Fibroblast of pulmonary artery (primary cell): ENCODE results near the gene ZNF669.

Experiments used
- DNase-seq: peaks from one replicate; pipeline ENCODE4 v3.0.0-alpha.2; 2010; ENCODE audit warnings: low read depth
- H3K4me3 ChIP-seq: replicated peaks from 2 replicates; pipeline ENCODE4 v1.5.1; 2011; ENCODE audit warnings: low read depth, mild to moderate bottlenecking, control low read depth, low read length, moderate library complexity
- TF ChIP-seq, protein P1 (sequence below): IDR thresholded peaks from 2 replicates; pipeline ENCODE4 v1.5.1; 2011; ENCODE audit warnings: mild to moderate bottlenecking, control low read depth, low read length, inconsistent platforms; ENCODE audit errors: missing control alignments

Gene ZNF669

DNA sequence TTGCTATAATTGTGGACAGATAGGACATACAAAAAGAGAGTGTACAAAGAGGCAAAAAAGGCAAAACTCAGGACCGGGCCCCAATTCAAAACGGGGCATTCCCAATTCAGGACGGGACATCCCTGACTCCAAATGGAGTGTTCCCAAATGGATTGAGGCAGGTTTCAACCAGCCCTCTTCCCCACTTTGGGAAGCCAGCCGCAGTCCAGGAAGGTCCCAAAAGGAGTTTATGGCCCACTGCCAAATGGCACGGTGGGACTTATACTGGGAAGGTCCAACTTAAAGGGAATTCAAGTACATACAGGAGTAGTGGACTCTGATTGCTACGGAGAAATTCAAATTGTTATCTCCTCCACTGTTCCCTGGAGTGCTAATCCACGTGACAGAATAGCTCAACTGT, 3.5 kb upstream of the ZNF669 start:
- DNase-seq = no peak
- TF ChIP-seq, protein P1, sequence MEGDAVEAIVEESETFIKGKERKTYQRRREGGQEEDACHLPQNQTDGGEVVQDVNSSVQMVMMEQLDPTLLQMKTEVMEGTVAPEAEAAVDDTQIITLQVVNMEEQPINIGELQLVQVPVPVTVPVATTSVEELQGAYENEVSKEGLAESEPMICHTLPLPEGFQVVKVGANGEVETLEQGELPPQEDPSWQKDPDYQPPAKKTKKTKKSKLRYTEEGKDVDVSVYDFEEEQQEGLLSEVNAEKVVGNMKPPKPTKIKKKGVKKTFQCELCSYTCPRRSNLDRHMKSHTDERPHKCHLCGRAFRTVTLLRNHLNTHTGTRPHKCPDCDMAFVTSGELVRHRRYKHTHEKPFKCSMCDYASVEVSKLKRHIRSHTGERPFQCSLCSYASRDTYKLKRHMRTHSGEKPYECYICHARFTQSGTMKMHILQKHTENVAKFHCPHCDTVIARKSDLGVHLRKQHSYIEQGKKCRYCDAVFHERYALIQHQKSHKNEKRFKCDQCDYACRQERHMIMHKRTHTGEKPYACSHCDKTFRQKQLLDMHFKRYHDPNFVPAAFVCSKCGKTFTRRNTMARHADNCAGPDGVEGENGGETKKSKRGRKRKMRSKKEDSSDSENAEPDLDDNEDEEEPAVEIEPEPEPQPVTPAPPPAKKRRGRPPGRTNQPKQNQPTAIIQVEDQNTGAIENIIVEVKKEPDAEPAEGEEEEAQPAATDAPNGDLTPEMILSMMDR = no peak
- no peak overlapping the region for H3K4me3 ChIP-seq

DNA sequence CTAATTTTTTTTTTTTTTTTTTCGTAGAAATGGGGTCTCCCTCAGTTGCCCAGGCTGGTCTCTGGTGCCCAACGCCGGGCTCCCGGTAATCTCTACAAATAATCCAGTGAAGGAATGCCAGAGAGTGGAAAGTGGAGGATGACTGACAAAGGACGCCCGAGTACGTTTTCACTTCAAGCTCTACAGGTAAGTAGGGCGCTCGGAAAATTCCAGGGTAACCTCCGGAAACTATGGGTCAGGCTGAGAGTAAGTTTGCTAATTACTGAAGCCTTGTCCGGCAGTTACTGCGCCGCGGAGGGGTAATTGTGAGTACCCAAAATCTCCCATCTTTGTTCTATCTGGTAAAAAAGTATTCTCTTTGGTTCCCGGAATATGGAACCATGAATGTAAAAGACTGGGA, 1.8 kb upstream of the ZNF669 start:
- TF ChIP-seq, protein P1 = no peak
- no peak for DNase-seq

DNA sequence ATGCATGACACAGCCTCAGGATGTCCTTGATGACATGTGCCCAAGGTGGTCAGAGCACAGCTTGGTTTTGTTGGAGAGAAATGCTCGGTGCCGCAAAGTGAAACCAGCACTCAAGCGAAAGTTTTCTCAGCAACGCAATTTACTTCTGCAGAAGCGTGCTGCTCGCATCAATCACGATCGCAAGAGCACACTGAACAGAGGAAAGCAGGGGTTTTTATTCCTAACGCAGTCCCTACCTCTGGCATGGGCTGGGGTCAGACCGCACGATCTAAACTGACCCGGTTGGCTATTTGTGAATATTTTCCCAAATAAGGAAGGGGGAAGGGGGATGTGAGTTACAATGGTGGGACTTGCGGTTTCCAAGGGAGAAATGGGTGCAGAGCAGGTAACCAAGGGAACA, 809 bp upstream of the ZNF669 start:
- DNase-seq = no peak
- no peak overlapping the region for H3K4me3 ChIP-seq
- TF ChIP-seq, protein P1 = no peak

More for the DNA sequence above, 1.8 kb upstream of the ZNF669 start:
- H3K4me3 ChIP-seq = no peak overlapping the region

DNA sequence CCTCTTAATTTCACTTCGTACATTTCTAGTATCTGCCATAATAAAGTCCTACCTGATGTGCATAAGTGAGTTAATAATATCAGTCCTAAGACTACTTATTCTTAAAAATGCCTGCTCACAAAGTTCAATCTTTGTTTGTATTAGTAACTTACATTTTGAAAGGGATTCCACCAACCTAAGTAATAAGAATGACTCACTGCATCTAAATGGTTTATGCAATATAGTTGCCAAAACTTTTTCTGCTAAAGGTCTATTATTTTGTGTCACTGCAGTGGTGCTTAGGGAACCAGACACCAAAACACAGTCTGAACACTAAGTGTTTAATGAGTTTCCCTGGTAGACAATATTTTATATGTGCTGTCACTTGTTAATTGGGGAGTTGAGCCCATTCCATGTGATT, 1.8 kb downstream of the ZNF669 start:
- TF ChIP-seq, protein P1 = no peak
- peak; percentile 46 for DNase-seq
- H3K4me3 ChIP-seq = no peak overlapping the region

DNA sequence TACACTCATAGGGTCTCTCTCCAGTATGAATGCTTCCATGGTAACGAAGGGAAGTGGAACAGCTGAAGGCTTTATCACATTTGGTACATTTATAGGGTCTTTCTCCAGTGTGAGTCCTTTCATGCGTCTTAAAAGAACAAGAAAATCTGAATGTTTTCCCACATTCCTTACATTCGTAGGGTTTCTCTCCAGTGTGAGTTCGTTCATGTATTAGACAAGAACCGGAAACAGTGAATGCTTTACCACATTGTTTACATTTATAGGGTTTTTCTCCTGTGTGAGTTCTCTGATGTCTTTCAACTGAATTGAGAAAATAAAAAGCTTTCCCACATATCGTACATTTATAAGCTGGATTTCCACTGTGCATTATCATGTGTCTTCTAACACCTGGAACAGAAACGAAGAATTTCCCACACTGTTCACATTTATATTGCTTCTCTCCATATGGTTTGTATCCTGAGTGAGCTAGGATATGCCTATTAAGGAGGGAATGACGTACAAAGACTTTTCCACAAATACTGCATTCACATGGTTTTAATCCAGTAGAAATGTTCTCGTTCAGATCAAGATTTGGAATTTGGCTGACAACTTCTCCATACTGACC, 3.4 kb downstream of the ZNF669 start:
- DNase-seq = no peak
- no peak overlapping the region for H3K4me3 ChIP-seq
- TF ChIP-seq, protein P1 = no peak

DNA sequence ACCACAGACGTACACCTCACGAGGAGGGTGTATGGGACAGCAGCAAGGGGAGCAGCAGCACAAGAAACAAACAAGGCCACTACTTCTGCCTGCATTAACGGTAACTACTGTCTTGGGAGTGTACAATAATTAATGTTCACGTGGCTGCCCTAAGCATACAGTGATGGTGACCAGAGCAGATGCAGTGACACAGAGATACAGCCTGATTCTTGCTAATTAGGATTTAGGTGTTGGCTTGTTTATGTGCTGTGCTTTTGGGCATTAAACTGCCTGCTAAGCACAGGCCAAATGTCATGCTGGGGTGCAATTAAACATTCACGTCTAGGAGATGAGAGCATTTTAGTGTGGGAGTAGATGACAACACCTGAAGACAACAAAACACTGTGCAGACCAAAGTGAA, 7.2 kb downstream of the ZNF669 start:
- TF ChIP-seq, protein P1 = no peak
- H3K4me3 ChIP-seq = no peak overlapping the region
- DNase-seq = no peak

DNA sequence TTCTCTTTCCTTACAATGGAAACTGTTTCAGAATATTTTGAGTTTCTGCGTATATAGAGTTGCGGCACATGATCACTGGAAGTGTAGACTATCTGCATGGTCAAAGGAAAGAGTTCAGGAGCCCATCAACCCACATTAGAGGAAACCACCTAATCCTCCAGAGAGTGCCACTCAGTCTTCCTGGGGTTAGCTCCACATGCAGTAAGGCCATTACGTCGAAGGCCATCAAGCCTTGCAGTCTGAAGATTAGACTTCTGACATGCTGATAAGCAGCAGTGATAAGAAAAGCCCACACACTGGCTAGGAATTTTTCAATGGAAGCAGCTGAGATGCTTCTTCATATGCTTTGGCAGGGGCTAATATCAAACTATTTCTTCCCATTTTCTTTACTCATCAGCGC, 7.6 kb downstream of the ZNF669 start:
- no peak overlapping the region for H3K4me3 ChIP-seq
- TF ChIP-seq, protein P1 = no peak

More for the DNA sequence above, 7.6 kb downstream of the ZNF669 start:
- no peak for DNase-seq
